Activated T-helper 1 cell treated with anti-CD3 and anti-CD28 coated beads, Interleukin-12 subunit alpha, Interleukin-12 subunit beta, Interleukin-2, Interleukin-4 antibody, amounts not matched to agents 30 ng/mL and 10 ng/mL and 1 ng/mL, durations not matched to agents 14 hours and 24 hours and 36 hours (primary cell): ENCODE measurements around the gene TSPAN18. TPM values are rescaled to one million over a fixed set of nuclear protein-coding genes. Genes with fewer than 3 reads are reported as not detected.

ENCODE experiments used
- DNase-seq: peaks from one replicate; pipeline ENCODE4 v3.0.0; 2021; ENCODE audit warnings: low spot score
- H3K27ac Mint-ChIP-seq: one replicate; pipeline ENCODE4 v1.8.0; 2021; ENCODE audit warnings: mild to moderate bottlenecking, mixed read lengths
- H3K27me3 Mint-ChIP-seq: one replicate; pipeline ENCODE4 v1.8.0; 2022; ENCODE audit warnings: mild to moderate bottlenecking, moderate library complexity, mixed read lengths; ENCODE audit not compliant: insufficient read depth
- H3K36me3 Mint-ChIP-seq: one replicate; pipeline ENCODE4 v1.8.0; 2021; ENCODE audit warnings: low read depth, mixed read lengths
- H3K4me1 Mint-ChIP-seq: one replicate; pipeline ENCODE4 v1.8.0; 2021; ENCODE audit warnings: low read depth, mixed read lengths
- H3K4me3 Mint-ChIP-seq: one replicate; pipeline ENCODE4 v1.8.0; 2021; ENCODE audit warnings: mild to moderate bottlenecking, moderate library complexity, mixed read lengths
- H3K9me3 Mint-ChIP-seq: one replicate; pipeline ENCODE4 v1.8.0; 2021; ENCODE audit warnings: mixed read lengths
- intact Hi-C: fragments of 100-400 bp; cut with micrococcal nuclease; formaldehyde crosslinking; loops from one replicate; pipeline ENCODE4 v1.15.1; 2024
- total RNA-seq: library from RNA; stranded (reverse); gene quantifications from 2 replicates; pipeline ENCODE4 v1.2.3, GENCODE V29; 2022

The TSPAN18 gene
- total RNA-seq, 1 donor from 2014 or later: 1.7 TPM

GRCh38 chr11:44699497-44700408 is 27.0 kb upstream of the TSPAN18 start:
- H3K27ac Mint-ChIP-seq: no peak overlapping the region
- DNase-seq: no peak
- H3K36me3 Mint-ChIP-seq: no peaks in the 10 kb centered on the region
- peaks cover 8% of the 10 kb centered on the region for H3K27me3 Mint-ChIP-seq
- no peaks in the 10 kb centered on the region for H3K9me3 Mint-ChIP-seq
- H3K4me3 Mint-ChIP-seq: no peak overlapping the region
- peaks cover 4% of the 10 kb centered on the region for H3K4me1 Mint-ChIP-seq
- intact Hi-C loops: no loop called here

- DNase-seq: no peak
- intact Hi-C loops: no loop called here
- H3K9me3 Mint-ChIP-seq: no peaks in the 10 kb centered on the region
- H3K4me1 Mint-ChIP-seq: no peaks in the 10 kb centered on the region
- H3K36me3 Mint-ChIP-seq: no peaks in the 10 kb centered on the region
- H3K4me3 Mint-ChIP-seq: no peak overlapping the region
- peaks cover 9% of the 10 kb centered on the region for H3K27me3 Mint-ChIP-seq
- no peak overlapping the region for H3K27ac Mint-ChIP-seq
Measured at GRCh38 chr11:44701276-44701675, 25.5 kb upstream of the TSPAN18 start.

DNA sequence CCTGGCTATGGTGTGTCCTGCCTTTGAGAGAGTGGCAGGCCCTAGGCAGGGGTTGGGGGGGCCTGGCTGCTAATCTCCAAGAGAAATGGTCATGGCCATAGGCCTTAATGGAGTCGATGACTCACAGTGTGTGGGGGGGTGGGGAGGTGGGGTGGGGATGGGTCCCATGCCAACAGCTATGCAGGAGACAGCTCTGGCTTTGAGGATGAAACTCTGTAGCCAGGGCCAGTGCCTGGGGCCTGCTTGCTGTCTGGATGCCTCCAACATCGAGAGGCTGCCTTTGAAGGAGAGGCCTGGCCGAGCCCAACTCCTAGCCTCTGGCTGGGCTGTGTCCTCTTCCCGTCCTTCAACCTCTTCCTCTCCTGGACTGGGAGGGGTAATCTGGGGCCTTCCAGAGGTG is 23.9 kb upstream of the TSPAN18 start:
- no peaks in the 10 kb centered on the region for H3K36me3 Mint-ChIP-seq
- H3K9me3 Mint-ChIP-seq: no peaks in the 10 kb centered on the region
- intact Hi-C loops: no loop called here
- peaks cover 9% of the 10 kb centered on the region for H3K27me3 Mint-ChIP-seq
- H3K27ac Mint-ChIP-seq: no peak overlapping the region
- no peak overlapping the region for H3K4me3 Mint-ChIP-seq
- H3K4me1 Mint-ChIP-seq: no peaks in the 10 kb centered on the region
- DNase-seq: no peak

GRCh38 chr11:44707094-44707493 is 19.7 kb upstream of the TSPAN18 start:
- H3K27me3 Mint-ChIP-seq: peaks cover 9% of the 10 kb centered on the region
- no peak overlapping the region for H3K27ac Mint-ChIP-seq
- peaks cover 3% of the 10 kb centered on the region for H3K36me3 Mint-ChIP-seq
- intact Hi-C loops: no loop called here
- no peaks in the 10 kb centered on the region for H3K9me3 Mint-ChIP-seq
- H3K4me3 Mint-ChIP-seq: no peak overlapping the region
- no peak for DNase-seq
- peaks cover 22% of the 10 kb centered on the region for H3K4me1 Mint-ChIP-seq

- Mint-ChIP-seq H3K27ac (no peak overlapping the region), H3K9me3 (no peaks in the 10 kb centered on the region), H3K4me3 (no peak overlapping the region), H3K27me3 (peaks cover 13% of the 10 kb centered on the region), H3K4me1 (peaks cover 22% of the 10 kb centered on the region), H3K36me3 (peaks cover 3% of the 10 kb centered on the region)
- no peak for DNase-seq
- intact Hi-C loops: no loop called here
Measured at GRCh38 chr11:44708009-44708408, 18.8 kb upstream of the TSPAN18 start.

DNA sequence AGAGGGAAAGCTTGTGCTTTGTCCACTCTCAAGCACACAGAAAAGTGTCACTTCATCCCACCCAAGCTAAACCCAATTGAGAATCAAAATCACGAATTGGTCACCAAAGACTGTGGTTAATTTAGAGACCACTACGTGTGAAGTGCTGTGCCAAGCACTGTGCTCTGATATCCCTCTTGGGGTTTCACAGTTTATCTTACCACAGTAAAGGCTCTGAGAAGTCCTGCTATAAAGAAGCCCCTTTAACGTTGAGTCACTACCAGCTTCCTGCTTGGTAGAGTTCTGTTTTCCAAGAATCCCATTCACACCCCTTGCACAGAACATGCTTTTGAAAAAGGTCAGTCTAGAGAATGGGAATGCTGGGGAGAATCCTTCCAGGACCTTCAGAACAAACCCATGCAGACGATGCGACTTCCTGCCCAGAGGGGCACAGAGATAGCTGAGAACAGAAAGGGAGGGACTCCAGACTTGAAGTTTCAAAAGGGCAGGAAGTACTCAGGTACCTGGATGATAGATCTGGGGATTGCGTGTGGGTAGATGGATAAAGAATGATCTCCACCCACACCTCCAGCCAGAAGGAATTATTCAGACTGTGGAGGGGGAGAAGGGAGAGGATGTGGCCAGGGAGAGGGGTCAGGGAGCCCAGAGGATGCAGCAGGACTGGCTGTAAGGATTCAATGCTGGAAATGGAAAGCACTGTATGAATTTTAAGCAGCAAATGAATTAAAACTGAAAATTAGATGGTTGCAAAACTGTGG is 18.1 kb upstream of the TSPAN18 start:
- peaks cover 3% of the 10 kb centered on the region for H3K36me3 Mint-ChIP-seq
- H3K4me3 Mint-ChIP-seq: no peak overlapping the region
- no peak overlapping the region for H3K27ac Mint-ChIP-seq
- DNase-seq: no peak
- intact Hi-C loops: no loop called here
- H3K4me1 Mint-ChIP-seq: peaks cover 22% of the 10 kb centered on the region
- H3K9me3 Mint-ChIP-seq: peaks cover under 1% of the 10 kb centered on the region
- H3K27me3 Mint-ChIP-seq: peaks cover 17% of the 10 kb centered on the region

GRCh38 chr11:44709281-44709562 is 17.5 kb upstream of the TSPAN18 start:
- no peak overlapping the region for H3K27ac Mint-ChIP-seq
- H3K36me3 Mint-ChIP-seq: peaks cover 3% of the 10 kb centered on the region
- H3K4me3 Mint-ChIP-seq: no peak overlapping the region
- H3K4me1 Mint-ChIP-seq: peaks cover 22% of the 10 kb centered on the region
- peaks cover 3% of the 10 kb centered on the region for H3K9me3 Mint-ChIP-seq
- intact Hi-C loops: no loop called here
- DNase-seq: no peak
- peaks cover 17% of the 10 kb centered on the region for H3K27me3 Mint-ChIP-seq

GRCh38 chr11:44709966-44710365 is 16.8 kb upstream of the TSPAN18 start:
- peaks cover 22% of the 10 kb centered on the region for H3K4me1 Mint-ChIP-seq
- no peak overlapping the region for H3K27ac Mint-ChIP-seq
- H3K27me3 Mint-ChIP-seq: peaks cover 17% of the 10 kb centered on the region
- H3K9me3 Mint-ChIP-seq: peaks cover 8% of the 10 kb centered on the region
- DNase-seq: no peak
- intact Hi-C loops: no loop called here
- peaks cover 3% of the 10 kb centered on the region for H3K36me3 Mint-ChIP-seq
- no peak overlapping the region for H3K4me3 Mint-ChIP-seq

GRCh38 chr11:44711113-44711786 is 15.5 kb upstream of the TSPAN18 start:
- no peak overlapping the region for H3K4me3 Mint-ChIP-seq
- peaks cover 12% of the 10 kb centered on the region for H3K9me3 Mint-ChIP-seq
- intact Hi-C loops: no loop called here
- peaks cover 3% of the 10 kb centered on the region for H3K36me3 Mint-ChIP-seq
- peaks cover 16% of the 10 kb centered on the region for H3K27me3 Mint-ChIP-seq
- H3K27ac Mint-ChIP-seq: no peak overlapping the region
- DNase-seq: no peak
- H3K4me1 Mint-ChIP-seq: peaks cover 22% of the 10 kb centered on the region

DNA sequence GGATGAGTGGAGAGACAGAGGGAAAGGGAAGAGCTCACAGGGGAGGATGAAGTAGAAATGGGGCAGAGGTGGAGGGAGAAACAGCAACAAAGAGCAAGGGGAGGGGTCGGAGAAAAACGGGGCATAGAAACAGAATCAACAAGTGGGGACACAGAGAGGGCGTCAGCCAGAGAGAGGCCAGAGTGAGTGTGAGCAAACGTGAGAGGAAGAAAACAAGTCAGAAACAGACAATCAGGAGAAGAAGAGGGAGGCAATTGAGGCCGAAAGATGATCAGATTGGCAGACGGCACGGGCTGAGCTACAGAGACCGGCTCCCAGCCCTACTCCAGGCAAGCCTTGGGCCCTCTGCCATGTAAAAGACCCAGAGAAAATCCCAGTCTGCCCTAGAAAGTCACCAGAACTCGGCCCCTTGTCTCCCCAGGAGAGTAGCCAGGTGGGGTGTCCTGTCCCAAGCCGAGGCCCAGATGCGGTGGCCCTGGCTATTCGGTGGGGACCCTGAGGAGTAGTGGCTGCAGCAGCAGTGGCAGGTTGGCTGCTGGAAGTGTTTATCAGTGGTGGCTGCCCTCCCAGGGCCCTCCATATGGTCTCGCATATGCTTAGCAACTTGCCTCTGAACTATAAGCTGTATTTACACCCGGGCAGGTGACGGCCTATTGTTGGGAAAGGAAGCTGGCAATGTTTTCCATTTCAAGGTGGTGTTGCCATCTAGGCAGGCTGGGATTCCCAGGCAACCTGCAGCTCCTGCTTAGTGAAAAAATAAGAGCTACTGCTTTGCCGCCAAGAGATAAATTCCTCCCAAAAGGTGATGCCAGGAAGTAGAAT is 14.8 kb upstream of the TSPAN18 start:
- Mint-ChIP-seq H3K9me3 (peaks cover 12% of the 10 kb centered on the region), H3K4me1 (peaks cover 22% of the 10 kb centered on the region), H3K4me3 (no peak overlapping the region), H3K36me3 (peaks cover 3% of the 10 kb centered on the region), H3K27ac (no peak overlapping the region), H3K27me3 (peaks cover 22% of the 10 kb centered on the region)
- intact Hi-C loops: no loop called here
- DNase-seq: no peak

DNA sequence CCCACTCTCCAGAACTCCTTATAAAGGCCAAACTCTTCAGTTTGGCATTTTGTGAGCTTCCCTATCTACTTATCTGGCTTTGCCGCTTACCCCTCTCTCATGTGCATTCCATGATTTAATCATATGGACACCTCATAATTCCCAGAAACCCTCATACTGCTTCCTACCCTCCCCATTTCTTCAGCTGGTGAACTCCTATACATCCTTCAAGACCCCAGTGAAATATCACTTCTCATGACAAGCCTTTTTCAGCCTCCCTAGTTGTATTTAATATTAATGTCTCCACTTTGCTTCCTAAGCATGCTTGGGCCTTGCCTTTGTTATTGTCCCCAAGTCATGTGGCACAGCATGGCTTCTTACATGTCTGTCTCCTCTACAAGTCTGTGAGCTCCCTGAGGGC is 13.7 kb upstream of the TSPAN18 start:
- peaks cover 22% of the 10 kb centered on the region for H3K4me1 Mint-ChIP-seq
- no peak overlapping the region for H3K4me3 Mint-ChIP-seq
- H3K27ac Mint-ChIP-seq: no peak overlapping the region
- intact Hi-C loops: no loop called here
- H3K27me3 Mint-ChIP-seq: peaks cover 24% of the 10 kb centered on the region
- peaks cover 3% of the 10 kb centered on the region for H3K36me3 Mint-ChIP-seq
- peaks cover 12% of the 10 kb centered on the region for H3K9me3 Mint-ChIP-seq
- no peak for DNase-seq

DNA sequence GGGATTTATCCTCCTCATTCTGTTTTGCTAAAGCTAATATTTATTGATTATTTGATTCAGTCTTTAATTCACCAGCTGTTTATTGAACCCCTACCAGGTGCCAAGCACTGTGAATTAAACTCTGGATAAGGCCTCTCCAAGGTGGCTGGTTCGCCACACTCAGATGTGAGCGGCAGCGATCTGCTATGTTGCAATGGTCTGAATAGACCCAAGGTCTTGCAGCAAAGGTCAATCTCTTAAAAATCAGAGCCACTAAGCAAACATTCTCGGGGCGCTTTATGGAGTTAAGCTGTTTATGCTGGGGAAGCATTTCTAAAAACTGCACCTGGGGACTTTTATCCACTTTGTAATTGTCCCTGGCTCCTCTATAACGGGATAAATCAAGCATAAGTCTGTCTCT is 10.5 kb upstream of the TSPAN18 start:
- intact Hi-C loops: no loop called here
- Mint-ChIP-seq H3K36me3 (peaks cover 3% of the 10 kb centered on the region), H3K4me3 (no peak overlapping the region), H3K27me3 (peaks cover 41% of the 10 kb centered on the region), H3K9me3 (peaks cover 12% of the 10 kb centered on the region), H3K27ac (no peak overlapping the region), H3K4me1 (peaks cover 5% of the 10 kb centered on the region)
- DNase-seq: no peak
